Retinal pigment epithelial cell (primary cell): Measurements from ENCODE around the gene SCN5A.

ENCODE experiments used
- DNase-seq: peaks from one replicate; pipeline ENCODE4 v3.0.0-alpha.2; 2010; ENCODE audit warnings: low read depth
- H3K4me3 ChIP-seq: 2 replicates; pipeline ENCODE4 v1.5.1; 2011; ENCODE audit warnings: mild to moderate bottlenecking, low read length, control low read depth, moderate library complexity
- TF ChIP-seq, protein P1 (sequence below): conservative IDR thresholded peaks from 2 replicates; pipeline ENCODE4 v1.5.1; 2011; ENCODE audit warnings: low read depth, low read length, control low read depth, inconsistent platforms

The SCN5A gene

DNA sequence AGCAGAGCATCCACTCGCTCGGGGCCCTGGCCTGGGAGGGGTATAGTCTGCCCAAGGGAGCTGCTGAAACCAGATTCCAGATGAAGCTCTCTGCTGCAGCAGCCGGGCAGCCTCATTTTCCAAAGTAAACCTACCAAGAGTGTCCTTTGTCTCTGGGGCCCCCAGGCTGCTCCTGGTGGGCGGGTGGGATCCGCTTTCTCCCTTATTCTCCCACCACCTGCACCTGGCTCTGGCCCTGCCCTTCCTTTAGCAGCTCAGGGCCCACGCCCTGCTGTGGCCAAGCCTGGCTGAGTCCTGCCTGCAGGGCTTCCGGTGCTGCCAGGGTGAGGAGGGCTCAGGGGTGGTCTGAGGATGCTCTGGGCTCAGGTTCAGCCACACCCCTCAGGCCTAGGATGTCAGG, 13.0 kb downstream of the SCN5A start:
- DNase-seq = no peak
- H3K4me3 ChIP-seq = no peak overlapping the region
- TF ChIP-seq, protein P1, sequence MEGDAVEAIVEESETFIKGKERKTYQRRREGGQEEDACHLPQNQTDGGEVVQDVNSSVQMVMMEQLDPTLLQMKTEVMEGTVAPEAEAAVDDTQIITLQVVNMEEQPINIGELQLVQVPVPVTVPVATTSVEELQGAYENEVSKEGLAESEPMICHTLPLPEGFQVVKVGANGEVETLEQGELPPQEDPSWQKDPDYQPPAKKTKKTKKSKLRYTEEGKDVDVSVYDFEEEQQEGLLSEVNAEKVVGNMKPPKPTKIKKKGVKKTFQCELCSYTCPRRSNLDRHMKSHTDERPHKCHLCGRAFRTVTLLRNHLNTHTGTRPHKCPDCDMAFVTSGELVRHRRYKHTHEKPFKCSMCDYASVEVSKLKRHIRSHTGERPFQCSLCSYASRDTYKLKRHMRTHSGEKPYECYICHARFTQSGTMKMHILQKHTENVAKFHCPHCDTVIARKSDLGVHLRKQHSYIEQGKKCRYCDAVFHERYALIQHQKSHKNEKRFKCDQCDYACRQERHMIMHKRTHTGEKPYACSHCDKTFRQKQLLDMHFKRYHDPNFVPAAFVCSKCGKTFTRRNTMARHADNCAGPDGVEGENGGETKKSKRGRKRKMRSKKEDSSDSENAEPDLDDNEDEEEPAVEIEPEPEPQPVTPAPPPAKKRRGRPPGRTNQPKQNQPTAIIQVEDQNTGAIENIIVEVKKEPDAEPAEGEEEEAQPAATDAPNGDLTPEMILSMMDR = no peak

DNA sequence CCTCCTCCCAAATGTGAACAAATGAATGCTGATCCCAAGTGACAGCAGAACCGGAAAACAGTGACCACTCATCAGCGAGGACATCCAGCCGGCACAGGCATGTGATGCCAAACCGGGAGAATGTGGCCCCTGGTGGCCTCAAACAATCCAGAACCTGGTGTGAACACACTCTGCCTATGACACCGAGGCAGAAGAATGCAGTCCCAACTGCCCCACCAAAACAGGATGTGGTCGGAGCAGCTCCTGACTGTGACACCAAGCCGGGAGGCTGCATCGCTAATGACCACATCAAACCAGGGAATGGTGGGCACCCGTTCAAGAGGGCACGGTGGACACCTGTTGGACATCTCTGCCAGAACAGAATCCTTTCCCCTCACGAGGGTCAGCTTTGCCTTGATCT, 15.4 kb downstream of the SCN5A start:
- no peak overlapping the region for H3K4me3 ChIP-seq
- peak; percentile 36 for DNase-seq
- TF ChIP-seq, protein P1 = no peak

DNA sequence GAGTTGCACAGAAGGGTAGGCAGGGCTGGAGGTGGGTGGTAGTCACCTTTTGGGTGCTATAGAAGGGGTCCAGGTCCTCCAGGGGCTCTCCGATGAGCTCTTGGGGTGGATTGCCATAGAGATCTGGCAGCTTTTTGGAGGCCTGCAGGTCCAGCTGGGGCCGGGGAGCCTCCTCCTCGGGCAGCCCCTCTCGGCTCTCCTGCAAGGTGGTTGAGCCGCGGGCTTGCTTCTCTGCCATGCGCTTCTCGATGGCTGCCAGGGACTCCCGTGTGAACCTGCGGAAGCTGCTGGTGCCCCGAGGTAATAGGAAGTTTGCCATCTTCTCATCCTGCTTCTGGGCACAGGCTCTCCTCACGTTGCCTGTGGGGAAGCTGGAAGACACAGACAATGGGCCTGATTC, 16.5 kb downstream of the SCN5A start:
- H3K4me3 ChIP-seq = no peak overlapping the region
- no peak for DNase-seq
- TF ChIP-seq, protein P1 = no peak

DNA sequence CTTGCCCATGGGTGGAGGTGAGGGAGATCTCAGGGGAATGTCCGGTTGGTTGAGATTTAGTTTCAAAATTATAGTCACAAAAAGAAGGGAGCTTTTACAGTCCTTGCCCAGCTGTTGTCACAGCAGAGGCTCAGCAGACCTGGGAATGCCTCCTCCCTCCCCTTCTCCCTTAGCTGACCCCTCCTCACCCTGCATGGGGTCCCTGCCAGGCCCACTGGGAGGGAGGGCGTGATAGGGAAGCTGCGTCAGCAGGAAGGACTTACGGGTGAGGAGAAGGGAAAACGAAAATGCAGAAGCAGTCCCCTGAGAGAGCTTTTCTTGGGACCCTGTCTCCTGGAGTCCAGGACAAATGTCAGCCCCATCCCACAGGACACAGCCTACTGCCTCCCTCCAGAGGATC, 18.9 kb downstream of the SCN5A start:
- no peak for DNase-seq
- no peak overlapping the region for H3K4me3 ChIP-seq
- TF ChIP-seq, protein P1 = no peak

DNA sequence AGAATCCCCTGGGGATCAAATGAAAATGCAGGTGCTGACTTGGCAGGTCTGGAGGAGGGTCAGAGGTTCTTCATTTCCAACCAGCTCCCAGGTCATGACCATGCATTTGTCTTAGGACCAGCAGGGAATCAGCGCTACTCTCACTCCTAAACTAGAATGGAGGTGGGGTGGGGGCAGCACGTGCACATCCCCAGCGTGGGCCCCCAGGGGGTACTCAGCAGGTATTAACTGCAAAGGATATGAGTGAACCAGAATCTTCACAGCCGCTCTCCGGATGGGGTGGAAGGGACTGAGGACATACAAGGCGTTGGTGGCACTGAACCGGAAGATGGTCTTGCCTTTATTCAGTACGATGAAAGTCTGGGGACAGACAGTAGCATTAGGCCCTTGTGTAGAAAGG, 19.4 kb downstream of the SCN5A start:
- TF ChIP-seq, protein P1 = no peak
- no peak overlapping the region for H3K4me3 ChIP-seq
- DNase-seq = no peak

DNA sequence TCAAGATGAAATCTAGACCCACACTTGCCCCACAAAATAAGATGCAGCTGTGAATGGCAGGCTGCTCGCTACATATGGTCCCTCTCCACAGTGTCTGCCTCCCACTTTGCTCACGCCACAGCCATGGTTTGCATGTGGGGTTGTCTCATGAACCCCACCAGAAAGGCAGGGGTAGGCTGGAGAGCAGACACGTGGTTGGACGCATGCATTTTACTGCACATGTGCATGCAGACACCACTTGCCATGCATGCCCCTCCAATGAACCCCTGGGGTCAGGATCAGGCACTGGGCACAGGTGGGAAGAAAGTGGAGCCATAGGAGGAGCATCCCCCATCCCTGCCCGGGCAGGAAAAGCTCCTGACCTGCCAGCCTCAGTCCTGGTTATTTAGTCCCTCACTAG, 20.7 kb downstream of the SCN5A start:
- TF ChIP-seq, protein P1 = no peak
- no peak overlapping the region for H3K4me3 ChIP-seq
- no peak for DNase-seq

DNA sequence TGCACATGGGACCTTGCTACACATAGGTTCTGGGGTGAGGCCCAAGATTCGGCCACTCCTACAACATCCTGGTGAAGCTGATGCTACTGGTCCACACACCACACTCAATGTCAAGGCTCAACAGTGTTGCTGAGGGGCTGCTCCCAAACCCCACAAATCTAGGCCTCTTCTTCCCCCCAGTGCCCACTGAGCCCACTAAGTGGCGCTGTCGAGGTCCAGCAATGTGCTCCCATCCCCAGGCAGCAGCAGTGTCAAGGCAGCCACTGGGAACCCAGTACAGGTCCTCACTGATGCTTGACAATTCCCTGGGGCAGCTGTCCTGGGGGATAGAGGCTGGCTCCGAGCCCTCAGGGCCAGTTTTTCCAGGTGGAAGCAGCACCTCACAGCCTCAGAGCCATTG, 21.5 kb downstream of the SCN5A start:
- TF ChIP-seq, protein P1 = peak; percentile 72
- no peak for DNase-seq
- no peak overlapping the region for H3K4me3 ChIP-seq
